ENCODE measurements around the gene CFAP126.
"Not testable (repeated sequence)": the region's sequence is repeated elsewhere in the genome, so short reads cannot be mapped to it uniquely, and the experiment has no call there.

The CFAP126 gene

GRCh38 chr1:161367684-161368400 lies at the start of gene CFAP126:
Gene CFAP126, minus strand, starts transcription at chr1:161367876. Its CDS starts 8 bp downstream, at chr1:161367868.
- peak; percentile 75 for DNase-seq

DNA sequence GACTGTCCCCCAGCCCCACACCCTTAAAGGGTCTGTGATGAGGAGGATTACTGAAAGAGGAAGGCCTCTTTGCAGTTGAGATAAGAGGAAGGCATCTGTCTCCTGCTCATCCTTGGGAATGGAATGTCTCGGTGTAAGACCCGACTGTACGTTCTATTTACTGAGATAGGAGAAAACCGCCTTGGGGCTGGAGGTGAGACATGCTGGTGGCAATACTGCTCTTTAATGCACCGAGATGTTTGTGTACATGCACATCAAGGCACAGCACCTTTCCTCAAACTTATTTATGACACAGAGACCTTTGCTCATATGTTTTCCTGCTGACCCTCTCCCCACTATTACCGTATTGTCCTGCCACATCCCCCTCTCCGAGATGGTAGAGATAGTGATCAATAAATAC lies 45.4 kb upstream of the CFAP126 start:
- not testable (repeated sequence) for DNase-seq

GRCh38 chr1:161410636-161410970 lies 42.9 kb upstream of the CFAP126 start:
- DNase-seq, result not testable (repeated sequence)

GRCh38 chr1:161409848-161410635 lies 42.4 kb upstream of the CFAP126 start:
- peak; percentile 71 for DNase-seq

- no peak for DNase-seq
These were observed 40.9 kb upstream of the CFAP126 start for GRCh38 chr1:161408429-161409052.

GRCh38 chr1:161407451-161407985 lies 39.8 kb upstream of the CFAP126 start:
- no peak for DNase-seq

DNA sequence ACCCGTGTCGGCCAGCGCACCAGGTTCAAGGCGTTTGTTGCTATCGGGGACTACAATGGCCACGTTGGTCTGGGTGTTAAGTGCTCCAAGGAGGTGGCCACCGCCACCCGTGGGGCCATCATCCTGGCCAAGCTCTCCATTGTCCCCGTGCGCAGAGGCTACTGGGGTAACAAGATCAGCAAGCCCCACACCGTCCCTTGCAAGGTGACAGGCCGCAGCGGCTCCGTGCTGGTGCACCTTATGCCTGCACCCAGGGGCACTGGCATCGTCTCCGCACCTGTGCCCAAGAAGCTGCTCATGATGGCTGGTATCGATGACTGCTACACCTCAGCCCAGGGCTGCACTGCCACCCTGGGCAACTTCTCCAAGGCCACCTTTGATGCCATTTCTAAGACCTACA lies 38.9 kb upstream of the CFAP126 start:
- not testable (repeated sequence) for DNase-seq

DNA sequence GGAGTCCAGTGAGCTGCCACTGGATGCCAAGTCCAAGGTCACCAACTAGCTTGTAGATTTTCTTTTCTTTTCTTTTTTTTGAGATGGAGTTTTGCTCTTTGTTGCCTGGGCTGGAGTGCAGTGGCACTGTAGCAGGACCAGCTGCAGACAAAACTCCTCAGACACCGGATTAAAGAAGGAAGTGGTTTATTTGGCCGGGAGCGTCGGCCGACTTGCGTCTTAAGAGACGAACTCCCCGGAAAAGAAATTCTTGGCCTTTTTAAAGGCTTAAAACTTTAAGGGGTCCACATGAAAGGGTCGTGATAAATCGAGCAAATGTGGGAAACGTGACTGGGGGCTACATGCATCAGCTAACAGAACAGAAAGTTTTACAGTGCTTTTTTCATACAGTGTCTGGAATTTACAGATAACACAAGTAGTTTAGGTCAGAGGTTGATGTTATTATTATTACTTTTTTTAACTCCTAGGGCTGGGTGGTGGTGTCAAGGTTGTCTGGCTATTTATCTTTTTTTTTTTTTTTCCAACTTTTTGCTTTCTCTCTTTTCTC lies 36.4 kb upstream of the CFAP126 start:
- no peak for DNase-seq

DNA sequence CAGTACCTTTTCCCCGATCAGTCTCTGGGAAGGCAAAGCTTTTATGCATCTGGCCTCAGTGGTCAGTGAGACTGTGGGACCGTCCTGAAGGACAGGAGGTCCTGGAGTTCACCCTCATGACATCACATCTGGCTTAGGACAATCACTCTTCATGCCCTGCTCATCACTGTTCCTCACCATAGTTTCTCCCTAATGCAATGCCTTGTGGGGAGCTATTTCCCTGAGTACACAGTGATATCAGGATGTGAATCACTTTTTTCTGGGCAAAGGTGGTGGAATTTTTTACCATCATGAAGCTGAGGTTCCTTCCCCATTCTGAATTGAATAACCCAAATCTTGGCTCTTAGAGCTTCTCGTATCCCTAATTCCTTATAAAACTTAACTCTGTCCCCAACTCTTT lies 34.8 kb upstream of the CFAP126 start:
- DNase-seq, result no peak

DNA sequence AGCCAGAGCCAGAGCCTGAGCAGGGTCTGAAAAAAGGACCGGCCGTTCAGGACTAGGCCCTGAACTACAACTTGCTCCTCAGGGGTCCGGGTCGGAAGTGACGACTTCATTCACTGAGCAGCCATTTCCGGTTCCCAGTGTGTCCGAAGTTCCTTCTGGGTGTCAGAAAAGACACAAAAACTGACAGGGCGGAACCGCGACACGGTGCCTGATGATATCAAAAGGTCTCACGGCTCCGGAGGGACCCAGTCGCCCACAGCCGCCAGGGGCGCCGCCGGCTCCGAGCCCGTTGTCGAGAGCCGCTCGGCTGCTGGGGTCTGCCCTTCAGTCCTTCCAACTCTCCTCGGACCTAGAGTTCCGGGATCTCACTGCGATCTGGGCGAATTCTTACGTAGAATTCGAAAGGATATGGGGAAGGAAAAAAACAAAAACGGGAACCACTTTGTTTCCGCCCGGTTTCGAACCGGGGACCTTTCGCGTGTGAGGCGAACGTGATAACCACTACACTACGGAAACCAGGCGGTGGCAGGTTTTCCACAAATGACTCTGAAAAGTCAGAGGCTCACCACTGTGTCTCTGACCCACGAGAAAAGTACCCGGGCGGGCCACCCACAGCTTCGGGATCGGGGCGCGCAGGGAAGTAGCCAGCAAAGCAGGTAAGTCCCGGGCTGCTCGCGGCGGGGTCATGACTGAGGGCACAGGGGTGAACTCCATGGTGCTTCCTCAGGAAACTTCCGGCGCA lies 31.8 kb upstream of the CFAP126 start:
- DNase-seq, result peak; percentile 98

DNA sequence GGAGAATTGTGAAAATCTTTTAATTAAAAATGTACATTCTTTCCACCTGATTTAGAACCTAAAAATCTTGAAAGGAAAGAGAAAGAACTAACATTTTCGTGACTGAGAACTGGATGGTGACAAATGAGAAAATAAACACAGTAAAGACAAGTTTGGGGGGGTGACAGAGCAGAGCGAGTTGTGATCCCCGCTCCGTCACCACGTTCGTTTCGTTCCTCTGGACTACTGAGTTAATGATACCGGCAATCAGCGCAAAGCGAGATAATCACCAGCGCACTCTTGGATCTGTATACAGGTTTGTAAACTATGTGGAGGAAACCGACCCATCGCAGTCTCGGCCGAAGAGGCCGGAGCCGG lies 31.2 kb upstream of the CFAP126 start:
- no peak for DNase-seq

- not testable (repeated sequence) for DNase-seq
These were observed 29.4 kb upstream of the CFAP126 start for GRCh38 chr1:161397038-161397437.

DNA sequence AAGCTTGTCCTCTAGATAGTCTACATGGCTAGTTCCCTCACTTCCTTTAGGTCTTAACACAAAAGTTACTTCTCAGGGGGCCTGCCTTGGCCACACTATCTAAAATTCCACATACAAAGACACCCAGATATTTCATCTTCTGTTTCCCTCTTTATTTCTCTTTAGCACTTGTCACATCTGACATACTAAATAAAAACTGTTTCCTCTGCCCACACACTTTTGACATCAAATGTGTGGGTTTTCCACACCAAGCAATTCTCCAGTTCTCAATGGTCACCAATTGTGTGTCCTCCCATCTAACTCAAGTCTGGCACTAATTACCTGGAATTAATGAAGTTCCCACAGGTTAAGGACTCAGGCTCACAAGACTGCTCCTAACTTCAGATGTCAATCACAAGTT lies 25.5 kb upstream of the CFAP126 start:
- no peak for DNase-seq

GRCh38 chr1:161391611-161392010 lies 23.9 kb upstream of the CFAP126 start:
- DNase-seq, result no peak

DNA sequence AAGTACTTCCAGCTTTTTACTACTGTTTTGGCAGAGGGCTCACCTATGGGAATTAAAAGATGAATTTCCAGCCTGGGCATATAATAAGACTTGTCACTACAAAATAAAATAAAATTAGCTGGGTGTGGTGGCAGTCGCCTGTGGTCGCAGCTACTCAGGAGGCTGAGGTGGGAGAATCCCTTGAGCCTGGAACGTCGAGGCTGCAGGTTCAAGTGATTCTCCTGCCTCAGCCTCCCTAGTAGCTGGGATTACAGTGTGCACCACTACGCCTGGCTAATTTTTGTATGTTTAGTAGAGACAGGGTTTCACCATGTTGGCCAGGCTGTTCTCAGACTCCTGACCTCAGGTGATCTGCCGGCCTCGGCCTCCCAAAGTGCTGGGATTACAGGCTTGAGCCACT lies 23.5 kb upstream of the CFAP126 start:
- not testable (repeated sequence) for DNase-seq

DNA sequence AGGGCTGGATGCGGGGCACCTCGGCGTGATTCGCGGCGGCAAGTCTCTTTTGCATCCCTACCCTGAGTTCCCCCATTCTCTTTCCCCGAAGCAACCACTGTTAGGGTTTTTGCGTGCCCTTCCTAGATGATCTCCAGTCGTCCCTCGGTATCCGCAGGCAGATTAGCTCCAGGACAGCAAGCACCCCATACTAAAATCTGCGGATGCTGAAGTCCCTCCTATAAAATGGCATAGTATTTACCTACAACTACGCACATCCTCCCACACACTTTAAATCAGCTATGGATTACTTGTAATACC lies 22.8 kb upstream of the CFAP126 start:
- DNase-seq, result no peak

DNA sequence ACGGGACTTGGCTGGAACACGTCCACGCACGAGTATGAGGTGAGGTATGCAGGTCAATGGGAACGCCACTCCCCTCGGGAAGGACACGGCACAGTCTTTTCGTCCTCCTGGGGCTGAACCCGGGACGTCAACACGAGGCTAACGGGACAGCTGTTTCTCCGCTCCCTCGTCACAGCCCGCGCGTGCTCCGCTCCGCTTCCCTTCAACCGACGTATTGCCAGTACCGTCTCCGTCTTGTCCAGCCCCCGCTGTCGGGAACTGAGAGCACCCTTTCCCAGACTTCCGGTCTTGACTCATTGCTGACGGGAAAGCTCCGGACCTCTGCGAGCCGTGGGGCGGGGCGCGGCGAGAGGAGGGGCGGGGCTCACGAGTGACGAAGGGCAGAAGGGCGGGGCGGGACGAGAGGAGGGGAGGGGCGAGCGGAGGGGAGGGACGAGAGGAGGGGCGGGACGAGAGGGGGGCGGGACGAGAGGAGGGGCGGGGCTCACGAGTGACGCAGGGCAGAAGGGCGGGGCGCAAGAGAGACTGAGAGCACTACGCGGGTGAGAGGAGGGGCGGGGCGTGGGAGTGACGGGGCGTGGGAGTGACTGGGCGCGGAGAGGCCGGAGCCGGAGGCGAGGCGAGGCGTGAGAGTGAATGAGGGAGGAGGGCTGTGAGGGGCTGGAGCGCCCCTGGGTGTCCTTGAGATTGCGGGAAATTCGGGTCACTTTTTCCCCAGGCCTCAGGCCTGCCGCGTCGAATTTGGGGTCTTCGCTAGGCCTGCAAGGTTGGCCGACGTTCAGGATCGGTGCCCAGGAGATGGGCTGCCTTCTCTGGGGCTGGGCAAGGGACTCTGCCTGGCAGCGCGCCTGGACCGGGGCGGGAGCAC lies 22.2 kb upstream of the CFAP126 start:
- DNase-seq, result peak; percentile 97

DNA sequence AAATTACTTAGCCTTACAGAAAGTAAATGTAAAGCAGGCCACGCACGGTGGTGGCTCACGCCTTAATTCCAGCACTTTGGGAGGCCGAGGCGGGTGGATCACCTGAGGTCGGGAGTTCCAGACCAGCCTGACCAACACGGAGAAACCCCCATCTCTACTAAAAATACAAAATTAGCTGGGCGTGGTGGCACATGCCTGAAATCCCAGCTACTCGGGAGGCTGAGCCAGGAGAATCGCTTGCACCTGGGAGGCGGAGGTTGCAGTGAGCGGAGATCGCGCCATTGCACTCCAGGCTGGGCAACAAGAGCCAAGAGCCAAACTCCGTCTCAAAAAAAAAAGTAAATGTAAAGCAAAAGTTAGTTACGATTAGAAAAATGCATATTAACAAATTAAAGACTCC lies 21.5 kb upstream of the CFAP126 start:
- DNase-seq, result not testable (repeated sequence)

- DNase-seq, result no peak
These were observed 21.0 kb upstream of the CFAP126 start for GRCh38 chr1:161388639-161389038.

DNA sequence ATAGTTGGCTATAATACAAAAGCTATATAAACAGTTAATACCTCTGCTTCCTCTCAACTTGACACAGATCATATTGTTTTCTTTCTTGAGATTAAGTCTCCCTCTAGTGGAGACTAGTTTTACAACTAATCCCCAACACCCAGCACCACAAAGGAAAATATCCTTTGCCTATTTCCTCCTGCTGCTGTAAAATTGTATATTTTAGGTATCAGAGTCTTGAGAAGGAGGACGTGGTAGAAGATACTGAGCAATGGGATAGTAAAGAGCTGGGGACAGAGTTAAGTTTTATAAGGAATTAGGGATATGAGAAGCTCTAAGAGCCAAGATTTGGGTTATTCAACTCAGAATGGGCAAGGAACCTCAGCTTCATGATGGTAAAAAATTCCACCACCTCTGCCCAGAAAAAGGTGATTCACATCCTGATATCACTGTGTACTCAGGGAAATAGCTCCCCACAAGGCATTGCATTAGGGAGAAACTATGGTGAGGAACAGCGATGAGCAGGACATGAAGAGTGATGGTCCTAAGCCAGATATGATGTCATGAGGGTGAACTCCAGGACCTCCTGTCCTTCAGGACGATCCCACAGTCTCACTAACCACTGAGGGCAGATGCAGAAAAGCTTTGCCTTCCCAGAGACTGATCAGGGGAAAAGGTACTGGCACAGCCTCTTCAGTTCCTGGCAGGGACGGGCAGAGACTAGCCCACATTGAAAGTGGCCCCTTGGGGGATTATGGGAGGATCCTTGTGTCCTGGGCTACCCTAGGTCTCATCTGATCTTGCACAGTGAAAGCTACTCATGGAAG lies 14.7 kb upstream of the CFAP126 start:
- DNase-seq, result no peak

DNA sequence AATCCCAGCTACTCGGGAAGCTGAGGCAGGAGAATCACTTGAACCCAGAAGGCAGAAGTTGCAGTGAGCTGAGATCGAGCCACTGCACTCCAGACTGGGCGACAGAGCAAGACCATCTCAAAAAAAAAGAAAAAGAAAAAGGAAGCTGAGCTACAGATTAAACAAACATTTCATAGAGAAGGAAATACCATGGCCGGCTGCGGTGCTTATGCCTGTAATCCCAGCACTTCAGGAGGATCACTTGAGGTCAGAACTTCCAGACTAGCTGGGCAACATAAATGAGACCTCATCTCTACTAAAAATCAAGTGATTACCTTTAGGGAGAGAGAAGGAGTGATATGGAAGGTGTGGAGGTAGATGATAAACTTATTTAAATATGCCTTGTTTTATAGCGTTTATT lies 14.0 kb upstream of the CFAP126 start:
- DNase-seq, result no peak

Data from activated effector memory CD4-positive, alpha-beta T cell treated with anti-CD3 and anti-CD28 coated beads, Interleukin-2, amount 50 U/mL, for 16 hours (primary cell).